Neutrophil (primary cell): ENCODE data around the gene STAMBP.

ENCODE experiments used
- H3K27ac ChIP-seq: fragments of 200-600 bp; sonication (generic); 2 replicates; pipeline ENCODE4 v1.5.1; 2016; ENCODE audit warnings: mild to moderate bottlenecking, moderate library complexity
- H3K27me3 ChIP-seq: fragments of 200-600 bp; sonication (generic); 2 replicates; pipeline ENCODE4 v1.6.0; 2016; ENCODE audit warnings: mild to moderate bottlenecking
- H3K36me3 ChIP-seq: fragments of 200-600 bp; sonication (generic); 2 replicates; pipeline ENCODE4 v1.5.1; 2017
- H3K4me1 ChIP-seq, 2 experiments: fragments of 200-600 bp in 1 of 2; sonication (generic) in 1 of 2; 1 replicate in 1 of 2; 2 replicates in 1 of 2; pipeline versions ENCODE4 v1.5.1 to v1.6.1; 2013 to 2016; ENCODE audit warnings: low read depth in 1 of 2, low read length in 1 of 2, mild to moderate bottlenecking in 1 of 2, moderate library complexity in 1 of 2; ENCODE audit not compliant: control insufficient read depth in 1 of 2, insufficient read depth in 1 of 2
- H3K4me3 ChIP-seq, 2 experiments: fragments of 200-600 bp in 1 of 2; sonication (generic) in 1 of 2; 1 replicate in 1 of 2; 2 replicates in 1 of 2; pipeline ENCODE4 v1.5.1; 2013 to 2016; ENCODE audit warnings: low read depth in 1 of 2, low read length in 1 of 2, mild to moderate bottlenecking in 1 of 2, moderate library complexity in 1 of 2
- H3K9me3 ChIP-seq: fragments of 200-600 bp; sonication (generic); 2 replicates; pipeline ENCODE4 v1.5.1; 2016
- CTCF ChIP-seq: fragments of 200-600 bp; sonication (generic); IDR thresholded peaks from 2 replicates; pipeline ENCODE4 v1.5.1; 2016; ENCODE audit warnings: antibody characterized with exemption

The STAMBP gene

GRCh38 chr2:73907840-73908452 lies 79.2 kb downstream of the STAMBP start:
- Histone ChIP-seq H3K36me3 (no peaks in the 10 kb centered on the region), H3K9me3 (no peaks in the 10 kb centered on the region), H3K4me1 (peaks cover 0 to 7% of the 10 kb centered on the region in 2 experiments), H3K4me3 (no peak overlapping the region), H3K27ac (peak overlapping the region; percentile 42), H3K27me3 (no peaks in the 10 kb centered on the region)
- TF ChIP-seq CTCF = no peak

GRCh38 chr2:73908689-73909652 lies 80.2 kb downstream of the STAMBP start:
- Histone ChIP-seq H3K27me3 (no peaks in the 10 kb centered on the region), H3K4me1 (peaks cover 0 to 7% of the 10 kb centered on the region in 2 experiments), H3K9me3 (no peaks in the 10 kb centered on the region), H3K4me3 (no peak overlapping the region), H3K36me3 (no peaks in the 10 kb centered on the region), H3K27ac (no peak overlapping the region)
- TF ChIP-seq CTCF = no peak

GRCh38 chr2:73910873-73911547 lies 82.2 kb downstream of the STAMBP start:
- H3K27ac ChIP-seq = no peak overlapping the region
- H3K4me1 ChIP-seq = peaks cover 0 to 7% of the 10 kb centered on the region in 2 experiments
- no peak for TF ChIP-seq CTCF
- H3K4me3 ChIP-seq = no peak overlapping the region
- no peaks in the 10 kb centered on the region for H3K9me3 ChIP-seq
- H3K27me3 ChIP-seq = no peaks in the 10 kb centered on the region
- H3K36me3 ChIP-seq = no peaks in the 10 kb centered on the region

- H3K9me3 ChIP-seq = no peaks in the 10 kb centered on the region
- no peak for TF ChIP-seq CTCF
- H3K27ac ChIP-seq = no peak overlapping the region
- H3K27me3 ChIP-seq = no peaks in the 10 kb centered on the region
- H3K4me3 ChIP-seq = no peak overlapping the region
- peaks cover 0 to 7% of the 10 kb centered on the region in 2 experiments for H3K4me1 ChIP-seq
- H3K36me3 ChIP-seq = no peaks in the 10 kb centered on the region
Observed at GRCh38 chr2:73911548-73912208, 82.9 kb downstream of the STAMBP start.

GRCh38 chr2:73913414-73914054 lies 84.8 kb downstream of the STAMBP start:
- Histone ChIP-seq H3K4me1 (no peaks in the 10 kb centered on the region), H3K36me3 (no peaks in the 10 kb centered on the region)
- TF ChIP-seq CTCF = no peak

More at GRCh38 chr2:73913414-73914054, 84.8 kb downstream of the STAMBP start:
- Histone ChIP-seq H3K9me3 (no peaks in the 10 kb centered on the region), H3K4me3 (no peak overlapping the region), H3K27me3 (no peaks in the 10 kb centered on the region), H3K27ac (no peak overlapping the region)
